Fibroblast of the conjunctiva (primary cell): Measurements from ENCODE around the gene MEFV.

Experiments used
- DNase-seq: peaks from one replicate; pipeline ENCODE4 v3.0.0-alpha.2; 2010; ENCODE audit warnings: low read depth

The MEFV gene

GRCh38 chr16:3266873-3267537 is 10.6 kb upstream of the MEFV start:
- DNase-seq = peak; percentile 16

- DNase-seq = peak; percentile 93
Observed at GRCh38 chr16:3264137-3265036, 8.0 kb upstream of the MEFV start.

- DNase-seq = no peak
Observed at GRCh38 chr16:3262517-3262916, 6.1 kb upstream of the MEFV start.

- DNase-seq = no peak
Observed at GRCh38 chr16:3259836-3260235, 3.4 kb upstream of the MEFV start.

- no peak for DNase-seq
Observed at GRCh38 chr16:3256866-3257465, 533 bp upstream of the MEFV start.

- no peak for DNase-seq
Observed at GRCh38 chr16:3254309-3254708, 2.1 kb downstream of the MEFV start.

GRCh38 chr16:3252967-3253366 is 3.5 kb downstream of the MEFV start:
- no peak for DNase-seq

GRCh38 chr16:3249451-3249850 is 7.0 kb downstream of the MEFV start:
- DNase-seq = no peak

- DNase-seq = no peak
Observed at GRCh38 chr16:3249020-3249419, 7.4 kb downstream of the MEFV start.

GRCh38 chr16:3248596-3248995 is 7.8 kb downstream of the MEFV start:
- DNase-seq = no peak

- no peak for DNase-seq
Observed at GRCh38 chr16:3246876-3247275, 9.6 kb downstream of the MEFV start.

GRCh38 chr16:3246002-3246401 is 10.4 kb downstream of the MEFV start:
- no peak for DNase-seq

- no peak for DNase-seq
Observed at GRCh38 chr16:3243882-3244281, 12.6 kb downstream of the MEFV start.

- no peak for DNase-seq
Observed at GRCh38 chr16:3242709-3243108, 13.7 kb downstream of the MEFV start.

- DNase-seq = no peak
Observed at GRCh38 chr16:3241761-3242160, 14.7 kb downstream of the MEFV start.

- no peak for DNase-seq
Observed at GRCh38 chr16:3235856-3236669, 20.4 kb downstream of the MEFV start.

- DNase-seq = peak; percentile 93
Observed at GRCh38 chr16:3234857-3235561, 21.4 kb downstream of the MEFV start, which contains the start of gene ZNF200. Gene ZNF200, minus strand, starts transcription at chr16:3235158. Its CDS starts 1,403 bp downstream, at chr16:3233755.

GRCh38 chr16:3234543-3234856 is 21.9 kb downstream of the MEFV start:
- DNase-seq = no peak

GRCh38 chr16:3223913-3224515 is 32.4 kb downstream of the MEFV start:
- no peak for DNase-seq

GRCh38 chr16:3220839-3221238 is 35.6 kb downstream of the MEFV start:
- DNase-seq = no peak

GRCh38 chr16:3216263-3216640 is 40.2 kb downstream of the MEFV start:
- DNase-seq = no peak
